ENCODE results near the gene SKAP1.

Gene SKAP1

GRCh38 chr17:48335146-48335784 lies 94.7 kb downstream of the SKAP1 start:
- TF ChIP-seq CTCF (IDR thresholded peaks at IDR 0.05; ENCODE audit: low read depth, low read length): no peak
- DNase-seq (ENCODE audit: extremely low read depth, low read depth): no peak

- no peak for TF ChIP-seq CTCF (IDR thresholded peaks at IDR 0.05; ENCODE audit: low read depth, low read length)
- no peak for DNase-seq (ENCODE audit: extremely low read depth, low read depth)
These were observed 96.9 kb downstream of the SKAP1 start for GRCh38 chr17:48333034-48333530.

- DNase-seq (ENCODE audit: extremely low read depth, low read depth): no peak
- TF ChIP-seq CTCF (IDR thresholded peaks at IDR 0.05; ENCODE audit: low read depth, low read length): no peak
These were observed 99.1 kb downstream of the SKAP1 start for GRCh38 chr17:48330887-48331286.

GRCh38 chr17:48330421-48330820 lies 99.6 kb downstream of the SKAP1 start:
- no peak for DNase-seq (ENCODE audit: extremely low read depth, low read depth)
- no peak for TF ChIP-seq CTCF (IDR thresholded peaks at IDR 0.05; ENCODE audit: low read depth, low read length)

GRCh38 chr17:48328457-48328856 lies 101.6 kb downstream of the SKAP1 start:
- DNase-seq (ENCODE audit: extremely low read depth, low read depth): no peak
- TF ChIP-seq CTCF (IDR thresholded peaks at IDR 0.05; ENCODE audit: low read depth, low read length): no peak

GRCh38 chr17:48326310-48326709 lies 103.7 kb downstream of the SKAP1 start:
- DNase-seq (ENCODE audit: extremely low read depth, low read depth): no peak
- no peak for TF ChIP-seq CTCF (IDR thresholded peaks at IDR 0.05; ENCODE audit: low read depth, low read length)

- no peak for DNase-seq (ENCODE audit: extremely low read depth, low read depth)
- no peak; the same call in 1 of the 2 replicates for TF ChIP-seq CTCF (IDR thresholded peaks at IDR 0.05; ENCODE audit: low read depth, low read length)
These were observed 108.0 kb downstream of the SKAP1 start for GRCh38 chr17:48322060-48322459.

All from AG09319 (cell line).